GM12873 (cell line): Measurements from ENCODE around the gene CMIP.

Experiments used
- CTCF ChIP-seq: IDR thresholded peaks from 2 replicates; pipeline ENCODE4 v1.5.1; 2012; ENCODE audit warnings: low read depth, mild to moderate bottlenecking, moderate library complexity, low read length, control low read depth; ENCODE audit not compliant: insufficient read depth; ENCODE audit errors: missing control alignments

Gene CMIP

GRCh38 chr16:81449899-81450608, 5.4 kb downstream of the CMIP start:
- no peak for TF ChIP-seq CTCF

- no peak for TF ChIP-seq CTCF
Measured at GRCh38 chr16:81450783-81451491, 6.3 kb downstream of the CMIP start.

- no peak for TF ChIP-seq CTCF
Measured at GRCh38 chr16:81451753-81452680, 7.4 kb downstream of the CMIP start.

GRCh38 chr16:81453091-81453728, 8.6 kb downstream of the CMIP start:
- TF ChIP-seq CTCF = no peak

- TF ChIP-seq CTCF = no peak
Measured at GRCh38 chr16:81454044-81454443, 9.4 kb downstream of the CMIP start.

- TF ChIP-seq CTCF = no peak
Measured at GRCh38 chr16:81455006-81455405, 10.4 kb downstream of the CMIP start.
